GM19238 (cell line): ENCODE measurements around the gene OGA.
A peak's percentile ranks its signal among the peaks of the same experiment; 100 is the strongest.

Experiments
- DNase-seq: peaks from one replicate; pipeline ENCODE4 v3.0.0; 2011; ENCODE audit warnings: low spot score; ENCODE audit not compliant: insufficient read length

Gene OGA

DNA sequence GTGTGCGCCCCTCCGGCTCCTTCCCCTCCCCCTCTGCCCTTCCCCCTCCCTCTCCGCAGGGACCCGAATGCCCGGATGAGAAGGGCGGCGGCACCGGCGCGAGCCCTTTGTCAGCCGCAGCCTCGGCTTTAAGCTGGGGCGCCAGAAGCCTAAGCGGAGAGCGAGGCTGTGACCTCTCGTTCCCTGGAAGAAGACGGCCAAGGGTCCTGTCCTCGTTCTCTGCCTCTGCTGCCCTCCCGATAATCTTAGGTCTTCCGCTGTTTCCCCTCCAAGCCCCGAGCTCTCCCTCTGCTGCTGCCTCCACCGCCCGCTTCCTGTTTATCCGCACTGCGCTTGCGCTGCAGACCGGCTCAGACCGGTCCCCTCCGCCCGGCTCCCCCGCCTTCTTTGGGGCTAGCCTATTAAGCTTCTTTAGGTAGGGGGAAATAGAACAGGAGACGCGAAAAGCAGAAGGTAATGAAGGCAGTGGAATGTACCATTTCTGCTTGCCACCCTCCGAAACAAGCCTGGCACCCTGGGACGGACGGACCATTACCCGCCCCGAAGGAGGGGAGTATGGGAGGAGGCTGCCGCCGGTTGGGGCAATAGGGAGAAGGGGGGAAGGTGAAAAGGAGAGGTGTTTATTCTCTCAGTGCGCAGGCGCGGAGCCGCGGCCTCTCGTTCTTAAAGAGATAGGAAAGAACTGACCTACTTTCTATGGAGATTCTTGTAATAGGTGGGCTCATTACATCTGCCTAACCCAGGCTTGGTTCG, at the start of gene OGA:
Gene OGA (minus strand): TSS at position 326 of the 753 bp plus-strand sequence. CDS start 422 bp downstream, outside the sequence.
- DNase-seq = peak; percentile 87

- DNase-seq = no peak
Observed at GRCh38 chr10:101867931-101868330, 49.7 kb upstream of the OGA start.

GRCh38 chr10:101859530-101859929, 41.3 kb upstream of the OGA start:
- no peak for DNase-seq

GRCh38 chr10:101858723-101859500, 40.7 kb upstream of the OGA start:
- DNase-seq = no peak

DNA sequence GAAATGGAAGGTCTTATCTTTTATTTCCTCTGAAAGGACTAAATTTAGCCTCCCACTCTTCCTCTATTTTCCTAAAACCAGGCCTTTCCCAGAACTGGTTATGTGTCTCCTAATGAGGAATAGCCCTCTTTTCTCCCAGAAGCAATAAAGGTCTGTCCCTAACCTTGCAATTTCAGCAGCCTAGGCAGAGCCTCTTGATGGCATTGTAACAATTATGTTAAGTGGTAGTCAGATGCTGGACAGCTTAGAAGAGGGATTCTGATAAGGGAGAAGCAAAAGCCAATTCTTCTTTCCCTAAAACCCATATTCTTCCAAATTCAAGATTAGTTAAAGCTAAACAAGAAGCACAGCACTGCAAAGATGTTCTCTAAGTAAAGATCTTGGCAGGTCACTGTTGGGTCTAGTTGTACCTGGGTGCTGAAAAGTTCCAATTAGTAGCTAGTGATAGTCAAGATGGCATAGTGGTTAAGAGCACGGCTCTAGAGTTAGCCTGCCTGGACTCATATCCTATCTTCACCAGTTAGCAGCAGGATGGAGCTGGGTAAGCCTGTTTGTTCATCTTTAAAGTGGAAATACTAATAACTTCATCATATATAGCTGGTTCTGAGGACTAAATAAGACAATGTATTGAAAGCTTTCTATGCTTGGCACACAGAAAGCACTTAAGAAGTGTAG, 39.7 kb upstream of the OGA start:
- no peak for DNase-seq

- no peak for DNase-seq
Observed at GRCh38 chr10:101856626-101857025, 38.4 kb upstream of the OGA start.

- no peak for DNase-seq
Observed at GRCh38 chr10:101851411-101852116, 33.3 kb upstream of the OGA start.

GRCh38 chr10:101850749-101851148, 32.5 kb upstream of the OGA start:
- DNase-seq = no peak

- DNase-seq = no peak
Observed at GRCh38 chr10:101848894-101849351, 30.7 kb upstream of the OGA start.

DNA sequence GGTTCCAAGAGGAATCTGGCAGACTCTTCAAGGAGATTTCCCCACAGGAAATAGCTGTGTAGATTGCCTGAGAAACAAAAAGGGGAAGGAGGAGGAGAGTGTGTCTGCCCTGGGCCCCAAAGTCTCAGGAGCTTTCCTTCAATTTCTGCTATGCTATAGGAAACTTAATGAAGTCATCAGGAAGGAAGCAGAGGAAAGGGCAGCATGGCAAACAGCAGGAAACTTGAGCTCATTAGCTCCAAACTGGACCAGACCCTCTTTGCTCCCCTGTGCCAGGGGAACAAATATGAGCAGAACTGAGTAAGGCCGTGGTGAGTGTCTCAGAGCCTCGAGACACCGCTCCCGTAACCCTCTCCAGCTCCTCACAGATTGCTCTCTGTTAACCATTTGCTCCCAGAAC, 30.2 kb upstream of the OGA start:
- no peak for DNase-seq

GRCh38 chr10:101845893-101846292, 27.6 kb upstream of the OGA start:
- DNase-seq = no peak

DNA sequence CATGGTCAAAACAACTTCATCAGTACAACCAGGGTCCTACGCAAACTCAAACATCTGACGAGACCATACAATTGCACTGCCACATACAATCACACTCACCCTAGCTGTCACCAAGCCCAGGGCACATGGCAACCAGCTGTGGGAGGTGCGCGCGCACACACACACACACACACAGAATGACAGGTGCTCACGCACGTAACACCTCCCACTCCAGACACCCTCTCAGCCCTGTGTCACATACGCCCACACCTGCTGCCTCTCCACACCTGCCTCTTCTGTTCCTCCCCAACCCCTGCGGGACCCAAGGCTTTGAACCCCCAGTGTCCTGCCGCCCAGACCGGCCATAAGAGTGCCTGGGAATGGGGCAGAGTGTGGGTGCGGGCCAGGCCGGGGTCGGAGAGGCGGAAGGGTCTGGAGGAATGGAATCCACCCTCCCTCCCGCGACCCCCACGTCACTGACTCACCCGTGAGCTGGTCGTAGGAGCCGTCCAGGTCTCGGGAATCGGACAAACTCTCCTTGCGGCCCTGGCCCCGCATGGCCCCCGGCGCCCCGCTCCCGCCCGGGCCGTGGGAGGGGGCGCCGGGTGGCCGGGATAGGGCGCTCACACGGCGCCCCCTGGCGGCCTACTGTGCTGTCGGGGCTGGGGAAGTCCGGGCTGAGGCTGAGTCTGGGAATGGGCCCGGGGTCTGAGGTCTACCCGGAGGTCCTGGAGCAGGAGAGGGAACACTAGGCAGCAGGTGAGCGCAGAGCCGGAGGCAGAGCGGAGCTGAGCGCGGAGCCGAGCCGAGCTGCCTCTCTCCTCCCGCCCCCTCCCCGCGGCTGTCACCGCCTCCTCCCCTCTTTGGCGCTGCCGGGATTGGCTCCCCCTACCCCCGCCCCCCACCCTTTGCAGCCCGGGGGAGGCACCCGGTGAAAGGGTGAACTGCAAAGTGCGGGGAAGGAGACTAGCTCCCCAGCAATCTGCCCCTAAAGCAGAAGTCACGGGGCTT, 25.1 kb upstream of the OGA start, which contains the start of gene KCNIP2:
Gene KCNIP2 (minus strand): TSS at position 769 of the 990 bp plus-strand sequence. CDS start 232 bp downstream, at position 537.
- DNase-seq = peak; percentile 57

DNA sequence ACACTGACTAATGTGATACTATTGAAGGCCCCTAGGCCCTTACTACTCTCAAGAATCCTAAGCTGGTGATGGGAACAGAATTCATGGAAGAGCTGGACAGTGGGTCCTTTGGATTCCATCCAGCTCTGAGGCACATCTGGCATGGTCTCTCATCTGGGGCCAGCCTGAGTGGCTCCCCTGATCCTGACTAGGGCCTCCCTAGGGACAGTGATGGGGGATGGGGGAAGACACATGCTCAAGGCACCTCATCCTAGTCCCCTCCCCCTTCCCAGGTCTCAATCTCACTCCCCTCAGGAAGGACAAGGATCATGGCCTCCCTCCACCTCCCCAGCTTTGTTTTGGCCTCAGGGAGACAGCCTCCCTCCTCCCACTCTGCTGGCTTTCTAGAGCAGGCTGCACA, 23.6 kb upstream of the OGA start:
- no peak for DNase-seq

DNA sequence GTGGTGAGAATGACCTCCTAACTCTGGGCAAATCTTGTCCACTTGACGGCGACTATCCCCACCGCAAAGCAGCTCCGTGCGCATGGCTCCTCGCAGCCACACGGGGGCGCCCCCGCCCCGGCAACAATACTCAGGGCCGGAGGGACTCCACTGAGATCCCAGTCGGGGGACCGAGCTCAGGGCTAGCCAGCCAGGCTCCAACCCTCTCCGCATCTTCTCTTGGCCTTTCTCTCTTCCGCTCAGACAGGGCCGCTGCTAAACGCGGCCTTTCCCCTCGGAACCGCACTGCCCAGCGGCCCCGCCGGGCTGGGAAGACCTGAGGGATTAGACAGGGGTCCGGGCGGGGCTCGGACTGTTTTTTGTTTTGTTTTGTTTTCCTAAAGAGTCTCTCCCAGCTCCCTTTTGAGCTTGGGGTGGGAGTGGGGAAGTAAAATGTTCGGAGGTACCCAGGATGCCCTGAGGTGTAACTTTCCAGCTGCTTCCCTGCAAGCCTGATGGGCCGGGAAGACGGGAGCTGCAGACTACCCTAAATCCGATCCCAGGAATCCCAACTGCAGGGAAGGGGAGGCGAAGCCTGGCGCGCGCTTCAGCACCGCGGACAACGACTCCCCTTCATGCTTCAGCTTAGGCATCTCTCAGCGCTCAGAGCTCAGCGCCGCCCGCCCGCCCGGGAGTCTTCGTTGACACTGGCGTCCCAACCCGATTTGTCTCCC, 22.7 kb upstream of the OGA start:
- peak; percentile 89 for DNase-seq

DNA sequence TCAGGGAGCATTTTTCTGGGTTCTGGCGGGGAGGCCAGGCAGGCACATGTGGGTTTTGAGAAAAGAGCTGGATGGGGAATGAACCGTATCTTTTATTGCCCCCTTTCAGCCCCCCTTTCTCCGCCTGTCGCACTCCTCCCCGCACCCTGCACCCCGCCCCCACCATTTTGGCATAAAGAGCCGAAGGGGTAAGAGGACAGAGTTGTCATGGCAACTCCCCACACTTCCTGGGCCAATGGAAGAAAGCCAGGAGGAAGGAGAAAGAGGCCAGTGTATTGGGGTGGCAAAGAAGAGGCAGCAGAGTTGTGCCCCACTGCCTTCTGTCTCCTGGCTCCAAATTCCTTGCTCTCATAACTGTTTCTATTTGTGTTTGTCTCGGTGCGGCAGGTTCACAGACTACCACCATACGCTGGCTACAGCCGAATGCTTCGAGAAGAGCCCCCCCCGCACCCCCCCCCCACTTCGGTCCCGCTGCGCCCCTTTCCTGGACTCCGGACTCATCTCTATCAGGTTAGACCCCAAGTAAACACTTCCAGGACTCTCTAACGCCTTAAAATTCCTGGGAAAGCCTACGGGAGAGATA, 21.9 kb upstream of the OGA start:
- no peak for DNase-seq

DNA sequence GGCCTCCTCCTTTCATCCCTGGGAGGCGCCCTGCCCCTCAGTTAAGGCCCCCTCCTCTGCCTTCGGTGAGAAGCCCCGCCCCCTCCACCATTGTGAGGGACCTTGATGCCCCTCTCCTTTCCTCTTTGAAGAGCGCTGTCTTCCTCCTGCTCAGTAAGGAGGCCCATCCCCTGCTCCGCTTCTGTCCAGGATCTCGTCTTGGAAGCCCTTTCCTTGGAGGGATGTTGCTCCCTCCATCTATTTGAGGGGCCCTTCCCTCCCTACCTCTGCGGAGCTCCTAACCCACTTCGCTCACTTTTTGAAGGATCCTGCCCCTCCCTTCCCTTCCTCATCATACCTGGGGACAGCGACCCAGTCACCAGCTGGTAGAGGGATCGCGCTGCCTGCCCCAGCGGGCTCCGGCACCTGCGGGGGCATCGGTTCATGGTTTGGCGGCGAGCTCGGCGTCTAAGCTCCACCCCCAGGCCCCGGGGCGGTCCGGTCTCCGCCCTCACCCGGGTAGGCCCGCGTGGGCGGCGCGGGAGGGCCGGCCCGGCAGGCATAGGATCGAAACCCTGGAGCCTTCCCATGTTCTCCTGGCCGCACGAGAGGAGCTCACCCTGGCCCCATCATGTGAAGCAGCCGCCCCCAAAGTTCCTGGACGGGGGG, 21.3 kb upstream of the OGA start:
- peak; percentile 63 for DNase-seq

DNA sequence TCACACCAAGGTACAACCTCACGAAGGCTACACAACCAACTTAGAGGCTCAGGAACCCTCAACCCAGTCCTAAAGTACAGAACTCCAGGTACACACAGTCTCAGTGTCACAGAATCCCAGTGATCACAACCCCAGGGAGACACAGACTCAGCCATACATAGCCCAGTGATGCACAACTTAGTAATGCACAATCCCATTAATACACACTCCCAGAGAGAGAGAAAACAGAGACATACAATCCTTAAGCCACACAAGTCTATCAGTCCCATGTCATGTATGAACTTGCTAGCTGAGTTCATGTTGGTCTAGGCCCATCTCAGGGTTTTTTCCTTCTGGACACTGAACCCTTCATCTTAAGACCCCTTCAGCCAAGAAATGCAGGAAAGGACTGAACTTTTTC, 20.8 kb upstream of the OGA start:
- DNase-seq = no peak

GRCh38 chr10:101838416-101838970, 20.2 kb upstream of the OGA start:
- no peak for DNase-seq
